Measurements from ENCODE around the gene HCAR2. TPM values are rescaled to one million over a fixed set of nuclear protein-coding genes. Genes with fewer than 3 reads are reported as not detected.

HCAR2 gene
- total RNA-seq, 1 experiment from 2014 or later, result not detected

- intact Hi-C loops (cut with micrococcal nuclease), result no loop called here
- H3K27ac ChIP-seq (ENCODE audit: low read depth, low read length), result no peak overlapping the region
- ChIA-PET RAD21 (ENCODE audit: low non-redundant PET in 1 of 2, low total read pairs in 2 of 2, uncharacterized antibody in 2 of 2, unreplicated experiment in 2 of 2) (no interaction called here), POLR2A (no interaction called here), CTCF (interaction anchor here (0.6 to 1.4 kb wide), 2 partner anchors 19 kb away, joined by 3 read pairs; no protein-coding TSS in a partner anchor)
- no peaks in the 10 kb centered on the region for H4K20me1 ChIP-seq (ENCODE audit: insufficient read depth)
- no peak for ATAC-seq
- no peak overlapping the region for H3K4me2 ChIP-seq (ENCODE audit: low read length)
- TF ChIP-seq ATF3 (IDR thresholded peaks at IDR 0.05) (no peak), FOSL1 (IDR thresholded peaks at IDR 0.05; ENCODE audit: low read depth) (no peak), YY1 (IDR thresholded peaks at IDR 0.05; ENCODE audit: extremely low read depth, insufficient replicate concordance, low read depth, low read length) (no peak), MAX (IDR thresholded peaks at IDR 0.05) (no peak), EGR1 (IDR thresholded peaks at IDR 0.05; ENCODE audit: low read depth) (no peak), JUND (IDR thresholded peaks at IDR 0.05) (no peak), RAD21 (IDR thresholded peaks at IDR 0.05; ENCODE audit: low read depth) (no peak), ZFX (IDR thresholded peaks at IDR 0.05) (no peak), EZH2 (IDR thresholded peaks at IDR 0.05) (no peak), ZNF274 (IDR thresholded peaks at IDR 0.05; ENCODE audit: low read depth, low read length) (no peak), POLR2A (IDR thresholded peaks at IDR 0.05; ENCODE audit: borderline replicate concordance, extremely low read depth, insufficient read depth, insufficient read length) (no peak), ELF1 (IDR thresholded peaks at IDR 0.05; ENCODE audit: borderline replicate concordance, low read depth) (no peak)
- H3K36me3 ChIP-seq (ENCODE audit: control insufficient read depth in 1 of 2, insufficient read depth in 2 of 2, low read length in 2 of 2), result no peaks in the 10 kb centered on the region
- H3K27me3 ChIP-seq (ENCODE audit: insufficient read depth, low read length), result no peaks in the 10 kb centered on the region
- no peak for DNase-seq (ENCODE audit: low read depth, low spot score)
- no peak overlapping the region for H3K9ac ChIP-seq (ENCODE audit: low read length)
- no peak overlapping the region for H3K4me3 ChIP-seq (replicated peaks in 1 of 2; ENCODE audit: low read depth in 1 of 2, low read length in 2 of 2)
- no peaks in the 10 kb centered on the region for H3K9me3 ChIP-seq (ENCODE audit: control insufficient read depth in 1 of 2, insufficient read depth in 1 of 2, low read depth in 1 of 2, low read length in 2 of 2)
- H3K79me2 ChIP-seq (ENCODE audit: insufficient read depth, low read length), result no peaks in the 10 kb centered on the region
- H2AFZ ChIP-seq (ENCODE audit: low read depth, low read length, poor library complexity, severe bottlenecking), result no peak overlapping the region
- no peaks in the 10 kb centered on the region for H3K9me2 ChIP-seq (ENCODE audit: insufficient read depth)
- H3K4me1 ChIP-seq (ENCODE audit: control insufficient read depth in 1 of 2, insufficient read depth in 2 of 2, low read length in 2 of 2), result no peaks in the 10 kb centered on the region
- BruUV-seq (replicated peaks), result no TSS peak
Measured at GRCh38 chr12:122659579-122659978, 43.6 kb downstream of the HCAR2 start.

- Histone ChIP-seq H3K9ac (ENCODE audit: low read length) (no peak overlapping the region), H3K4me3 (replicated peaks in 1 of 2; ENCODE audit: low read depth in 1 of 2, low read length in 2 of 2) (no peak overlapping the region), H3K79me2 (ENCODE audit: insufficient read depth, low read length) (no peaks in the 10 kb centered on the region), H3K4me2 (ENCODE audit: low read length) (no peak overlapping the region), H4K20me1 (ENCODE audit: insufficient read depth) (no peaks in the 10 kb centered on the region), H3K36me3 (ENCODE audit: control insufficient read depth in 1 of 2, insufficient read depth in 2 of 2, low read length in 2 of 2) (no peaks in the 10 kb centered on the region), H2AFZ (ENCODE audit: low read depth, low read length, poor library complexity, severe bottlenecking) (no peak overlapping the region), H3K9me3 (ENCODE audit: control insufficient read depth in 1 of 2, insufficient read depth in 1 of 2, low read depth in 1 of 2, low read length in 2 of 2) (no peaks in the 10 kb centered on the region), H3K4me1 (ENCODE audit: control insufficient read depth in 1 of 2, insufficient read depth in 2 of 2, low read length in 2 of 2) (no peaks in the 10 kb centered on the region), H3K27ac (ENCODE audit: low read depth, low read length) (no peak overlapping the region), H3K27me3 (ENCODE audit: insufficient read depth, low read length) (no peaks in the 10 kb centered on the region), H3K9me2 (ENCODE audit: insufficient read depth) (no peaks in the 10 kb centered on the region)
- ChIA-PET POLR2A (no interaction called here), RAD21 (ENCODE audit: low non-redundant PET in 1 of 2, low total read pairs in 2 of 2, uncharacterized antibody in 2 of 2, unreplicated experiment in 2 of 2) (no interaction called here), CTCF (no interaction called here)
- BruUV-seq (replicated peaks), result no TSS peak
- ATAC-seq, result no peak
- no peak for DNase-seq (ENCODE audit: low read depth, low spot score)
- intact Hi-C loops (cut with micrococcal nuclease), result no loop called here
- no peak for TF ChIP-seq RAD21 (IDR thresholded peaks at IDR 0.05; ENCODE audit: low read depth)
- no peak for TF ChIP-seq EGR1 (IDR thresholded peaks at IDR 0.05; ENCODE audit: low read depth)
- no peak for TF ChIP-seq TCF7L2 (IDR thresholded peaks at IDR 0.05; ENCODE audit: borderline replicate concordance, extremely low read depth, insufficient read depth, insufficient read length)
- TF ChIP-seq POLR2AphosphoS5 (IDR thresholded peaks at IDR 0.05; ENCODE audit: low read depth, low read length), result no peak
- no peak for TF ChIP-seq CTCF (IDR thresholded peaks at IDR 0.05 in 2 of 3, conservative IDR thresholded peaks at IDR 0.05 in 1 of 3; ENCODE audit: borderline replicate concordance in 1 of 3, insufficient read depth in 1 of 3, low read depth in 2 of 3, low read length in 2 of 3)
- no peak for TF ChIP-seq ZBTB33 (IDR thresholded peaks at IDR 0.05; ENCODE audit: extremely low read depth, insufficient replicate concordance, low read length)
- no peak for TF ChIP-seq EZH2 (IDR thresholded peaks at IDR 0.05)
Measured at GRCh38 chr12:122656298-122656697, 46.9 kb downstream of the HCAR2 start.

All from HCT116 (cell line).